ENCODE results near the gene EPHB4.
"Not testable (repeated sequence)": the region's sequence is repeated elsewhere in the genome, so short reads cannot be mapped to it uniquely, and the experiment has no call there.

Gene EPHB4

GRCh38 chr7:100827330-100828226 is at the start of gene EPHB4:
EPHB4 (minus strand) TSS chr7:100827523; CDS start chr7:100827030, 493 bp downstream.
- DNase-seq: peak; percentile 59

- DNase-seq: peak; percentile 50
Observed at GRCh38 chr7:100875356-100875751, 48.0 kb upstream of the EPHB4 start.

- DNase-seq: peak; percentile 100
Observed at GRCh38 chr7:100874577-100875355, 47.4 kb upstream of the EPHB4 start, which contains the start of gene SRRT. SRRT (plus strand) TSS chr7:100875103; CDS start chr7:100875591, 488 bp downstream.

- peak; percentile 45 for DNase-seq
Observed at GRCh38 chr7:100874300-100874576, 46.9 kb upstream of the EPHB4 start.

- no peak for DNase-seq
Observed at GRCh38 chr7:100873599-100874299, 46.4 kb upstream of the EPHB4 start.

GRCh38 chr7:100867776-100868485 is 40.6 kb upstream of the EPHB4 start:
- no peak for DNase-seq

GRCh38 chr7:100867040-100867775 is 39.9 kb upstream of the EPHB4 start, which contains the start of gene TRIP6:
TRIP6 (plus strand) TSS chr7:100867387; CDS start chr7:100867498, 111 bp downstream.
- peak; percentile 45 for DNase-seq

GRCh38 chr7:100866729-100867039 is 39.4 kb upstream of the EPHB4 start:
- no peak for DNase-seq

- DNase-seq: peak; percentile 63
Observed at GRCh38 chr7:100865938-100866728, 38.8 kb upstream of the EPHB4 start.

- DNase-seq: no peak
Observed at GRCh38 chr7:100865372-100865911, 38.1 kb upstream of the EPHB4 start.

- no peak for DNase-seq
Observed at GRCh38 chr7:100864263-100864845, 37.0 kb upstream of the EPHB4 start.

GRCh38 chr7:100863406-100863950 is 36.2 kb upstream of the EPHB4 start:
- DNase-seq: no peak

- no peak for DNase-seq
Observed at GRCh38 chr7:100861616-100861985, 34.3 kb upstream of the EPHB4 start.

- DNase-seq: no peak
Observed at GRCh38 chr7:100860702-100861615, 33.6 kb upstream of the EPHB4 start.

- DNase-seq: no peak
Observed at GRCh38 chr7:100859856-100860255, 32.5 kb upstream of the EPHB4 start.

- no peak for DNase-seq
Observed at GRCh38 chr7:100856871-100857282, 29.6 kb upstream of the EPHB4 start.

- DNase-seq: no peak
Observed at GRCh38 chr7:100855515-100855914, 28.2 kb upstream of the EPHB4 start.

- DNase-seq: not testable (repeated sequence)
Observed at GRCh38 chr7:100854899-100855298, 27.6 kb upstream of the EPHB4 start.
